ENCODE results near the gene ANXA5.
"Not testable (repeated sequence)": the region's sequence is repeated elsewhere in the genome, so short reads cannot be mapped to it uniquely, and the experiment has no call there.

The ANXA5 gene

DNA sequence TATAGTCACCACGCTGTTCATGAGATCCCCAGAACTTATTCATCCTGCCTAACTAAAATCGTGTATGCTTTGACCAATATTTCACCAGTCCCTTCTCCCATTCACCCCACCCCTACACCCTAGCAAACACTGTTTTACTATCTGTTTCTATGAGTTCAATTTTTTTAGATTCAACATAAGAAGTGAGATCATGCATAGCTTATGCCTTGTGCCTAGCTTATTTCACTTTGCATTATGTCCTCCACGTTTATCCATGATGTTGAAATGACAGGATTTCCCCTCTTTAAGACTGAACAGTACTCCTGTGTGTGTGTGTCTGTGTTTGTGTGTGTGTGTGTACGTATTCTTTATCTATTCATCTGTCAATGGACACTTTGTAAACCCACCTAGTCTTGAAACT, 16.8 kb downstream of the ANXA5 start:
- no peak for DNase-seq (ENCODE audit: low read depth in 2 of 3, low spot score in 1 of 3)

- no peak for DNase-seq (ENCODE audit: low read depth in 2 of 3, low spot score in 1 of 3)
Observed at GRCh38 chr4:121679267-121679666, 17.5 kb downstream of the ANXA5 start.

DNA sequence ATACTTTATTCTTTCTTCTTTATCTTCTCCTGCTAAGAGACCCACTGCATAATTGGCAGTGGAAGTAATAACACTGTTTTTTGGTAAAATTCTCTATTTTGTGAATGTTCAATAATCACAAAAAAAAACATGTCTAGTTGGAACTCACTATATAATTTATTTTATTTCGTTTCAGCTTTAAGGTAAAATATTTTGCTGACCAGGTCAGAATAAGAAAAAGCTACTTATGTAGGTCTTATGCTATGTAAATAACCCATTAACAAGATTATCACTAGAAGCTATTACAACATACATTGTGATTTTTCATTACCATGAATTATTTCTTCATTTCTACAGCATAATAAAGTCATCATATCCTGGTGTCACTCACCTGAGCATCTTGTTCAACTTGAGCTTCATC, 19.3 kb downstream of the ANXA5 start:
- no peak for DNase-seq (ENCODE audit: low read depth in 2 of 3, low spot score in 1 of 3)

DNA sequence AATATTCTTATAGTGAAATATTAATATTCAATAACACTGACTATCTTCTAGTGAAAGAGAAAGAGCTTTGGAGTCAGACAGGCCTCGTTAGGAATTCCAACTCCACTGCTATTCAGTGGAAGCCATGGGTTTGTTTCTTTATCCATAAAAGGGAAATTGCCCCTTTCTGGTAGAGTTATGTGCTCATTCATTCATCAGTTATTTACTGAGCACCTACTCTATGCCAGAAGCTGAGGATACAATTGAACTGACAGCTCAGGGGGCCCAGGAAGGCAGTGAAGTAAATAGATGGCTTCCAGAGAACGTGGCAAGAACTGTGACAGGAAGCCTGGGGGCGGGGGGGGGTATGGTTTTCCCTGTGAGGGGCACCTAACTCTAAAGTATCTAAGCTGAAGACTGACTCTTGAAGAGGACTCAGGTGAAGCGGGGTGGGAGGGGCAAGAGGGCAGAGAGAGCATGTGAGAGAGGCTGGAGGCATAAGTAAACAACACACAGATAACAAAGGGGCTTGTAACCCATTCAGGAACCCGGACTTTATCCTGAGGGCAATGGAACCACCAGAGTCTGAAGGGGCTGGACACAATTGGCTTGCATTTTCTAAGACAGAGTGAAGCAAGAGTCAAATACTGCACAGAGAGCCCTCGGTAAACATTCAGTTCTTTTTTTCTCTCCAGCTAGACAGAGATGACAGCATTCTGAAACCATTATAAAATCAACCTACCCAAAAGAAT, 20.3 kb downstream of the ANXA5 start:
- DNase-seq (ENCODE audit: low read depth in 2 of 3, low spot score in 1 of 3), result no peak

- no peak for DNase-seq (ENCODE audit: low read depth in 2 of 3, low spot score in 1 of 3)
Observed at GRCh38 chr4:121675715-121676114, 21.1 kb downstream of the ANXA5 start.

DNA sequence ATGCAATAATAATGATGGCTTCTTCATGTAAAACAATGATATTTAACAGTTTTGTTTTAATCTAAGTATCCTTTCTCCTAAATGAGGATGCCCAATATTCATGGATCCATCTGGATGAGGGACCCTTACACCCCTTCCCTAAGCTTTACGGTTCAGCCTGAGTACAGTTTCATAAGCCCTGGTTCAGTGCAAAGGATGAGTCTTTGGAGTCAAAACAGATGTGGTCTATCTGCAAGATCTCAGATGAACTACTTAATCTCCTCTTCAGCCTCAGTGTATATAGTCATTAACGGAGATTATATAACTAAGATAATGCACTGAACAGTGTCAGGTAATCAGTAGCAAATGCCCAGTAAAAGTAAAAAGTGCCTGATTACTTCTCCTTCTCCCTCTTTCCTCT, 22.1 kb downstream of the ANXA5 start:
- DNase-seq (ENCODE audit: low read depth in 2 of 3, low spot score in 1 of 3), result no peak

DNA sequence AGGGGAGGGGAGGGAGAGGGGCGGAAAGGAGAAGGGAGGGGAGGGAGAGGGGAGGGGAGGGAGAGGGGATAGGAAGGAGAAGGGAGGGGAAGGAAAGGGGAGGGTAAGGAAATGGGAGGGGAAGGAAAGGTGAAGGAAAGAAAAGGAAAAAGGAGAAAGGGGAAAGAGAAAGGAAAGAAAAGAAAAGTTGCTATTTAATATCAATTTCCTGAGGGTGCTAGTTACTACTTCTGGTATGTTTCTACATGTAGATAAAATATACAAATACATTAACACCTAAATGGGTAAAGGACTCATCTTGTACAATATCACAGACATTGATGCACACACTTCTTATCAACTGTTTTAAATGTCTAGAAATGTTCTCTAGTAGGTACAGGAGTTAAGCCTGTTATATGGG, 22.6 kb downstream of the ANXA5 start:
- DNase-seq (ENCODE audit: low read depth in 2 of 3, low spot score in 1 of 3), result no peak

- no peak for DNase-seq (ENCODE audit: low read depth in 2 of 3, low spot score in 1 of 3)
Observed at GRCh38 chr4:121669163-121669550, 27.6 kb downstream of the ANXA5 start.

- DNase-seq (ENCODE audit: low read depth in 2 of 3, low spot score in 1 of 3), result no peak
Observed at GRCh38 chr4:121668368-121669162, 28.2 kb downstream of the ANXA5 start.

- DNase-seq (ENCODE audit: low read depth in 2 of 3, low spot score in 1 of 3), result no peak
Observed at GRCh38 chr4:121666091-121666679, 30.6 kb downstream of the ANXA5 start.

DNA sequence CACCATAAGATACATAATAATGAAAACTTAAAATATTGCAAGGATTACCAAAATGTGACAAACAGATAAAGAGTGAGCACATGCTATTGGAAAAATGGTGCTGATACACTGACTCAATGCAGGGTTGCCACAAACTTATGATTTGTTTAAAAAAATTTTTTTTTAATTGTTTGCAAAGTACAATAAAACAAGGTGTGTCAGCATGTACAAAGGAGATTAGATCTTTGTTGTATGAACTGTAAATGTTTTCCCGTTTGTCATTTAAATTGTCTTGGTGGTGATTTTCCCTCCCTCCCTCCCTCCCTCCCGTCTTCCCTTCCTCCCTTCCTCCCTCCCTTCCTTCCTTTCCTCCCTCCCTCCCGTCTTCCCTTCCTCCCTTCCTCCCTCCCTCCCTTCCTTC, 31.4 kb downstream of the ANXA5 start:
- DNase-seq (ENCODE audit: low read depth in 2 of 3, low spot score in 1 of 3), result no peak

DNA sequence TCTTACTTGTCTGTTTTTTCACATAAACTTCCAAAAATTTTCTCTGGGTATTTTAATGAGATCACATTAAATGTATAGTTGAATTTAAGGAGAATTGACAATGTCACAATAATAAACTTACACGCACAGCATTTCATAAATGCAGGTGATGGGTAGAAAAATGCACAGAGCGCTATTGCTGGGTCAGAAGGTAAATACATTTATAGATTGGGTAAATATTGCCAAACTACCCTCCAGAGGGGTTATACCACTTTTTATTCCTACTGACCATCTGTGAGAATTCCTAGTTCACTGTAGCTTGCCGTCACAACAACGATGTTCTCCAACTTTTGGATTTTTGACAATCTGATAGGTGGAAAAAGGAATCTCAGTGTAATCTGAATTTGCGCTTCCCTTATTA, 34.6 kb downstream of the ANXA5 start:
- no peak for DNase-seq (ENCODE audit: low read depth in 2 of 3, low spot score in 1 of 3)

DNA sequence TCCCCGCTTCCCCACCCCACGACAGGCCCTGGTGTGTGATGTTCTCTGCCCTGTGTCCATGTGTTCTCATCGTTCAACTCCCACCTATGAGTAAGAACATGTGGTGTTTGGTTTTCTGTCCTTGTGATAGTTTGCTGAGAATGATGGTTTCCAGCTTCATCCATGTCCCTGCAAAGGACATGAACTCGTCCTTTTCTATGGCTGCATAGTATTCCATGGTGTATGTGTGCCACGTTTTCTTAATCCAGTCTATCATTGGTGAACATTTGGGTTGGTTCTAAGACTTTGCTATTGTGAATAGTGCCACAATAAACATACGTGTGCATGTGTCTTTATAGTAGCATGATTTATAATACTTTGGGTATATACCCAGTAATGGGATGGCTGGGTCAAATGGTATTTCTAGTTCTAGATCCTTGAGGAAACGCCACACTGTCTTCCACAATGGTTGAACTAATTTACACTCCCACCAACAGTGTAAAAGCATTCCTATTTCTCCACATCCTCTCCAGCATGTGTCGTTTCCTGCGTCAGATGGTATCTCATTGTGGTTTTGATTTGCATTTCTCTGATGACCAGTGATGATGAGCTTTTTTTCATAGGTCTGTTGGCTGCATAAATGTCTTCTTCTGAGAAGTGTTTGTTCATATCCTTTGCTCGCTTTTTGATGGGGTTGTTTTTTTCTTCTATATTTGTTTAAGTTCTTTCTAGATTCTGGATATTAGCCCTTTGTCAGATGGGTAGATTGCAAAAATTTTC, 36.4 kb downstream of the ANXA5 start:
- DNase-seq (ENCODE audit: low read depth in 2 of 3, low spot score in 1 of 3), result not testable (repeated sequence)

DNA sequence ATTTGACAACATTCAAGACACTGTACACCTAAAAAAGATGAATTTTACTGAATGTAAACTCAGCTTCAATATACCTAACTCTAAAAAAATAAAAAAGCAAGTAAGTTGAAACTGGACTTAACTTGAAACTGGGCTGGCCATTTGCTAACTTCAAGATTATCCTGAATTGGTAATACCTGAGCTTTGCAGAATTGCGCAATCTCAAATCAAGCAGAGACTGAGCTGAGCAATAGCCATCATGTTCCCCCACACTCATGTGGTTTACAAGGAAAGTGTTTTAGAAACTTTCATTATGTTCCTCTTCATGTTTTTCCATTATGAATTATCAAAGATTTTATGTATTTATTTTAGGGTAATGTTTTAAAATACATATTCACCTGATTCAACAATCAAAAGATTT, 38.7 kb downstream of the ANXA5 start:
- DNase-seq (ENCODE audit: low read depth in 2 of 3, low spot score in 1 of 3), result no peak

DNA sequence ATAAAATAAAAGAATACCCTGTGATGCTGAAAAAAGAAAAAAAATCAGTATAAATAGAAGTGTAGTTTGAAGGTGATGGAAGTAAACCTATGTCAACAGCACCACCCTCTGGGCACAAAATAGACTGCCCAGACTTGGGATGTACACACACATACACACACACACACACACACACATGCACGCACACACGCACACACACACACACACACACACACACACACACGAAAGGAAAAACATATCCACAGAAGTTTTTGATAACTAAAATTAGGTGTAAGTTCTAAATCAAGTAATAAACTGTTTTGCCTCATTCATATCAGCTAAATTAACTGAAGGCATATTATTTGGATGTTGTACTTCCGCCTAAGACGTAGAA, 40.5 kb downstream of the ANXA5 start:
- peak; percentile 5 to 15 (median 11) for DNase-seq (ENCODE audit: low read depth in 2 of 3, low spot score in 1 of 3)

DNA sequence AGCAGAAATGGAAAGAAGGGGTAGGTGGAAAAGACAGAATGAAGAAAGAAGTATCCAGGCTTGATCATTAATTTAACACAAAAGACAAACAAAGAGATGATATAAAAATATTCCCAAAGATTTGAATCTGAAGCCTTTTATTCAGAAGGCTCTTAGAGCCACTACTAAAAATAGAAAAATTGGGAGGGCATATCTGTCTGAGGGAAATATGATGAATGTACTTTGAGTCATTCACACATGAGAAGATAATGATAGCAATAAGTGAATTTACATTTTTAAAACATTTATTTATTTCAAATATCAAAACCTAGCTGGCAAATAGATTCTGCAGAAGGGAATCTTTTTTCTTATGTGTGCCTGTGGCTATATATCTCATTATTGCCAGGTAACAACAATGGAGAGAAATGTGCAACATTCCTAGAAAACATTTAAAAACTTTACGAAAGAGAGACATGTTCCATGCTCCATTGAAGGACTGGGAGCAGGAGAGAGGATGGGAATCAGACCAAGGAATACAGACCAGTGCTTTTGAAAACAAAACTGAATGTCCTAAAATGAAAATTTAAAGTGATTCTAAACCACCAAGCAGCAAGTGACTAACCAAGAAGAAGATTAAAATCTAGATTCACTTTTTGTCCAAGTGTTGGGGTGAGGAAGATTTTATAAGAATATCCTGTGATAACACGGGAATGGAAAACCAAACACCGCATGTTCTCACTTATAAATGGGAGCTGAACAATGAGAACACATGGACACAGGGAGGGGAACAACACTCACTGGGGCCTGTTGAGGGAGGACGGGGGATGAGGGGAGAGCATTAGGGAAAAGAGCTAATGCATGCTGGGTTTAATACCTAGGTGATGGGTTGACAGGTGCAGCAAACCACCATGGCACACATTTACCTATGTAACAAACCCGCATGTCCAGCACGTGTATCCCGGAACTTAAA, 41.2 kb downstream of the ANXA5 start:
- no peak for DNase-seq (ENCODE audit: low read depth in 2 of 3, low spot score in 1 of 3)

GRCh38 chr4:121654738-121655137, 42.0 kb downstream of the ANXA5 start:
- no peak for DNase-seq (ENCODE audit: low read depth in 2 of 3, low spot score in 1 of 3)

DNA sequence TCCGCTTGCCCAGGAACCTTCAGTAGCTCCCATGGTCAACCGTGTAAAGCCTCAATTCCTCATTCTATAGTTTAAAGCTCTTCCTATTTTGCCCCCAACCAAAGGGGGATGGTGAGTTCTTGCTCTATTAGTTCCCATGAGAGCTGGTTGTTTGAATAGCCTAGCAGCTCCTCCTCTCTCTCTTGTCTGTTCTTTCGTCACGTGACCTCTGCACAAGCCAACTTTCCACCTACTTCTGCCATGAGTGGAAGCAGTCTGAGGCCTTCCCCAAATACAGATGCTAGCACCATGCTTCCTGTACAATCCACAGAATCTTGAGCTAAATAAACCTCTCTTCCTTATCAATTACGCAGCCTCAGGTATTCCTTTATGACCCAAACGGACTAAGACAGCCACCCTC, 42.8 kb downstream of the ANXA5 start:
- DNase-seq (ENCODE audit: low read depth in 2 of 3, low spot score in 1 of 3), result no peak

DNA sequence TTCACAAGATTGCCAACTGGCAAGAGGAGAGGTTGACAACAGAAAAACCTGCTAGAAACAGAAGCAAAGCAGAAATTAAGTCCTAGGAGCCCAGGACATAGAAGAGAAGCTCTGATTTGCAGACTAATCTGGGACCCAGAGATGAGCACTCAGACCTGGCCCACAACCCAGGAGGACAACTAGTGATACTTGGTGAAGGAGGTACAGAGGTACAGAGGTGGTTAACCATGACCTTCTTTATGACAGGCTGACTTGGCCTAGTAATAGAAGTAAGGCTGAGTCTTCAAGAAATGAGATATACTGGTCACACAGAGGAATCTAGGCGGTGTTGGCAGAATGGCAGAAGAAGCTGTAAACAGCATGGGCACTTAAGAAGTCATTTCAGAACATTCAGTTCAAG, 43.6 kb downstream of the ANXA5 start:
- DNase-seq (ENCODE audit: low read depth in 2 of 3, low spot score in 1 of 3), result no peak

DNA sequence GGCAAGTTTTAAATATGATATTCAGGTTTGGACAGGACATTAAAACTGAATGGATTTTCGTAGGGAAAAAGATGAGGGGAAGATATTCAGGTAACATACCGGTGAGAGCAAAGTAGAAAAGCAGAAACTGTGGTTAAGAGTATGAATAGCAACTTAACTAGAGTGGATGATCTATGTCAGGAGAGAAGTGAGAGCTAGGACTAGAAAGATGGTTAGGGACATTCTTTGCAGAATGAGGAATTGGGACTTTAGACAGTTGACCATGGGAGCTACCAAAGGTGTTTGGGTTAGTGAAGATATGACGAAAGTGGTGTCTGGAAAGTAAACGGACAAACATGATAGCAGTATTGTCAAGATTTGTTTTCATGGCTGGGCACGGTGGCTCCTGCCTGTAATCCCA, 45.2 kb downstream of the ANXA5 start:
- no peak for DNase-seq (ENCODE audit: low read depth in 2 of 3, low spot score in 1 of 3)

- DNase-seq (ENCODE audit: low read depth in 2 of 3, low spot score in 1 of 3), result no peak
Observed at GRCh38 chr4:121650741-121651140, 46.0 kb downstream of the ANXA5 start.

Data from stimulated activated CD4-positive, alpha-beta T cell treated with anti-CD3 and anti-CD28 coated beads, Interleukin-12 subunit alpha, Interleukin-12 subunit beta, amount 100 ng/mL, for 48 hours (primary cell).